GM18498 (cell line): ENCODE data around the gene SCN4B.
A peak's percentile ranks its signal among the peaks of the same experiment; 100 is the strongest.

Experiments
- ATAC-seq: cut with Tn5 transposase; IDR thresholded peaks from one replicate; pipeline ENCODE4 v1.9.1; 2021; ENCODE audit warnings: mild to moderate bottlenecking, moderate library complexity; ENCODE audit not compliant: unreplicated experiment

SCN4B gene

GRCh38 chr11:118135051-118135795 is 17.4 kb downstream of the SCN4B start:
- ATAC-seq: no peak

- no peak for ATAC-seq
Measured at GRCh38 chr11:118133816-118134215, 18.8 kb downstream of the SCN4B start.

- ATAC-seq: no peak
Measured at GRCh38 chr11:118132385-118133151, 20.1 kb downstream of the SCN4B start.

GRCh38 chr11:118129471-118130172 is 23.0 kb downstream of the SCN4B start:
- no peak for ATAC-seq

- ATAC-seq: no peak
Measured at GRCh38 chr11:118128721-118129470, 23.7 kb downstream of the SCN4B start.

GRCh38 chr11:118128310-118128709 is 24.3 kb downstream of the SCN4B start:
- ATAC-seq: no peak

GRCh38 chr11:118126082-118126838 is 26.4 kb downstream of the SCN4B start:
- no peak for ATAC-seq

GRCh38 chr11:118124929-118125535 is 27.6 kb downstream of the SCN4B start:
- ATAC-seq: no peak

- ATAC-seq: no peak
Measured at GRCh38 chr11:118120793-118121192, 31.8 kb downstream of the SCN4B start.

- peak; percentile 41 for ATAC-seq
Measured at GRCh38 chr11:118117790-118118601, 34.6 kb downstream of the SCN4B start.

- no peak for ATAC-seq
Measured at GRCh38 chr11:118115048-118115447, 37.6 kb downstream of the SCN4B start.

GRCh38 chr11:118114266-118114665 is 38.4 kb downstream of the SCN4B start:
- ATAC-seq: no peak

GRCh38 chr11:118112711-118113430 is 39.8 kb downstream of the SCN4B start:
- ATAC-seq: no peak

- ATAC-seq: no peak
Measured at GRCh38 chr11:118111744-118112035, 40.9 kb downstream of the SCN4B start.

- ATAC-seq: no peak
Measured at GRCh38 chr11:118111019-118111743, 41.4 kb downstream of the SCN4B start.

GRCh38 chr11:118109231-118109630 is 43.4 kb downstream of the SCN4B start:
- no peak for ATAC-seq

GRCh38 chr11:118108513-118108912 is 44.1 kb downstream of the SCN4B start:
- ATAC-seq: no peak

- no peak for ATAC-seq
Measured at GRCh38 chr11:118106789-118107335, 45.8 kb downstream of the SCN4B start.
